DOHH2 (cell line): ENCODE results near the gene TEX52.

ENCODE experiments used
- H3F3A ChIP-seq: fragments of 200-600 bp; sonication (generic), shearing (Covaris generic); 2 replicates; pipeline ENCODE4 v1.6.0; 2016; ENCODE audit warnings: antibody characterized with exemption, mild to moderate bottlenecking; ENCODE audit not compliant: control insufficient read depth, insufficient read depth
- H3K27ac ChIP-seq: fragments of 200-600 bp; sonication (generic); 2 replicates; pipeline ENCODE4 v1.5.1; 2014; ENCODE audit warnings: low read depth, mild to moderate bottlenecking, low read length, moderate library complexity
- H3K27me3 ChIP-seq: fragments of 200-600 bp; sonication (generic); 2 replicates; pipeline ENCODE4 v1.6.1; 2014; ENCODE audit warnings: mild to moderate bottlenecking, low read length, mixed read lengths; ENCODE audit not compliant: control insufficient read depth
- H3K36me3 ChIP-seq: fragments of 200-600 bp; sonication (generic); 2 replicates; pipeline ENCODE4 v1.6.1; 2014; ENCODE audit warnings: mild to moderate bottlenecking, low read length, moderate library complexity, mixed read lengths; ENCODE audit not compliant: control insufficient read depth
- H3K4me1 ChIP-seq: fragments of 200-600 bp; sonication (generic); 2 replicates; pipeline ENCODE4 v1.6.1; 2014; ENCODE audit warnings: mild to moderate bottlenecking, low read length, mixed read lengths; ENCODE audit not compliant: control insufficient read depth
- H3K4me2 ChIP-seq: fragments of 200-600 bp; sonication (generic); 2 replicates; pipeline ENCODE4 v1.6.0; 2014; ENCODE audit warnings: mild to moderate bottlenecking, low read length, moderate library complexity
- H3K4me3 ChIP-seq: fragments of 200-600 bp; sonication (generic); 2 replicates; pipeline ENCODE4 v1.5.1; 2014; ENCODE audit warnings: mild to moderate bottlenecking, low read length, mixed read lengths
- H3K79me2 ChIP-seq: fragments of 200-600 bp; sonication (generic); 2 replicates; pipeline ENCODE4 v1.6.1; 2014; ENCODE audit warnings: mild to moderate bottlenecking, low read length, mixed read lengths; ENCODE audit not compliant: control insufficient read depth
- H3K9me2 ChIP-seq: fragments of 200-600 bp; sonication (generic); replicated peaks from 2 replicates; pipeline ENCODE4 v1.6.1; 2014; ENCODE audit warnings: mild to moderate bottlenecking, low read length, mixed read lengths; ENCODE audit not compliant: control insufficient read depth
- H3K9me3 ChIP-seq: fragments of 200-600 bp; sonication (generic); 2 replicates; pipeline ENCODE4 v1.6.1; 2014; ENCODE audit warnings: antibody characterized with exemption, low read length, mixed read lengths; ENCODE audit not compliant: control insufficient read depth, insufficient read depth
- H4K20me1 ChIP-seq: fragments of 200-600 bp; sonication (generic); 2 replicates; pipeline ENCODE4 v1.6.0; 2014; ENCODE audit warnings: low read depth, mild to moderate bottlenecking, antibody characterized with exemption, low read length, moderate library complexity; ENCODE audit not compliant: control insufficient read depth, insufficient read depth
- EZH2phosphoT487 ChIP-seq: fragments of 200-600 bp; sonication (generic); IDR thresholded peaks from 2 replicates; pipeline ENCODE4 v1.6.1; 2017; ENCODE audit warnings: borderline replicate concordance, mild to moderate bottlenecking, antibody characterized with exemption, low read length, moderate library complexity, mixed read lengths
- TF ChIP-seq, protein P1 (sequence below): fragments of 200-600 bp; sonication (generic); IDR thresholded peaks from one replicate; pipeline ENCODE4 v1.5.1; 2014; ENCODE audit warnings: antibody characterized with exemption, mild to moderate bottlenecking, low read depth, low read length; ENCODE audit not compliant: poor library complexity, severe bottlenecking

TEX52 gene

DNA sequence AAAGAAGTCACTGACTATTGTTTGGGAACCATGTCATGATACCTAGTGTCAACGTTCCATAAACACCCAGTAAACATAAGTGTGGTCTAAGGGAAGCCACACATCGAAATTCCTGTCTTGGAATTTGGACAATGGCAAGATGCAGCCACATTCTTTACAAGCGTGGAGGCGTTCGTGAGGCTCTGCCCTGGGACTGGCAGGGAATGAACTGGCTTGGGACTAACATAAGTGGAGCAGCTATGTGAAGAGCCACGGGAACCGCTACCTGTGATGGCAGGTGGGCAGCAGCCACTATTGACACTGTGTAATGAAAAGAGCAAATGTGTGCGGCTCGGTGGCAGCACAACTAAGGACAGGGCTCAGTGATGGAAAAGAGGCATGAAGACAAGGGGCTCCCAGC lies 12.1 kb downstream of the TEX52 start:
- H3K4me1 ChIP-seq, result no peaks in the 10 kb centered on the region
- H3K4me3 ChIP-seq, result no peak overlapping the region
- H3K27ac ChIP-seq, result no peak overlapping the region
- no peaks in the 10 kb centered on the region for H3K9me3 ChIP-seq
- no peaks in the 10 kb centered on the region for H4K20me1 ChIP-seq
- no peaks in the 10 kb centered on the region for H3K79me2 ChIP-seq
- H3K9me2 ChIP-seq, result no peaks in the 10 kb centered on the region
- H3F3A ChIP-seq, result no peaks in the 10 kb centered on the region
- no peak overlapping the region for H3K4me2 ChIP-seq
- no peaks in the 10 kb centered on the region for H3K27me3 ChIP-seq
- TF ChIP-seq EZH2phosphoT487, result no peak
- TF ChIP-seq, protein P1, sequence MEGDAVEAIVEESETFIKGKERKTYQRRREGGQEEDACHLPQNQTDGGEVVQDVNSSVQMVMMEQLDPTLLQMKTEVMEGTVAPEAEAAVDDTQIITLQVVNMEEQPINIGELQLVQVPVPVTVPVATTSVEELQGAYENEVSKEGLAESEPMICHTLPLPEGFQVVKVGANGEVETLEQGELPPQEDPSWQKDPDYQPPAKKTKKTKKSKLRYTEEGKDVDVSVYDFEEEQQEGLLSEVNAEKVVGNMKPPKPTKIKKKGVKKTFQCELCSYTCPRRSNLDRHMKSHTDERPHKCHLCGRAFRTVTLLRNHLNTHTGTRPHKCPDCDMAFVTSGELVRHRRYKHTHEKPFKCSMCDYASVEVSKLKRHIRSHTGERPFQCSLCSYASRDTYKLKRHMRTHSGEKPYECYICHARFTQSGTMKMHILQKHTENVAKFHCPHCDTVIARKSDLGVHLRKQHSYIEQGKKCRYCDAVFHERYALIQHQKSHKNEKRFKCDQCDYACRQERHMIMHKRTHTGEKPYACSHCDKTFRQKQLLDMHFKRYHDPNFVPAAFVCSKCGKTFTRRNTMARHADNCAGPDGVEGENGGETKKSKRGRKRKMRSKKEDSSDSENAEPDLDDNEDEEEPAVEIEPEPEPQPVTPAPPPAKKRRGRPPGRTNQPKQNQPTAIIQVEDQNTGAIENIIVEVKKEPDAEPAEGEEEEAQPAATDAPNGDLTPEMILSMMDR, result no peak
- H3K36me3 ChIP-seq, result peaks cover 3% of the 10 kb centered on the region

DNA sequence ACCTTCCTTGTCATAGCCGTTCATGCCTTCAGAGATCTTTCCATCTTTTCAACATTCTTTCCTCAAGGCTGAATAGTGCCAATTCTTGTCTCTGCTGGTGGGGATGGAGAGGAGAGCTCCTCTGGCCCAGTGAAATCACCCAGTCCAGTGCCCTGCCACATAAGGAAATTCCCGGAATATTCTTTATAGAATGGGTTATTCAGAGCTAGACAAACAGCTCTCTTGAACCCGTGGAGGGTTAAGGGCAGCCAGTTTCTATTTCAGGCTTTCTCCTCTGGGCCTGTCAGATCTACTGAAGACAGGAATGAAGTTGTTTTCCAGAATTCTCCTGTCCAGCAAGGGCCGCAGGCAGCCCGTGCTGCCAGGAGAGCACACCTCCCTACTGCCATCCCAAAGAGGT lies 13.9 kb downstream of the TEX52 start:
- Histone ChIP-seq H3K79me2 (no peaks in the 10 kb centered on the region), H3K27ac (no peak overlapping the region), H3K36me3 (peaks cover 3% of the 10 kb centered on the region), H3K4me2 (no peak overlapping the region), H3K9me2 (no peaks in the 10 kb centered on the region), H3K27me3 (no peaks in the 10 kb centered on the region), H3K4me1 (no peaks in the 10 kb centered on the region), H3K4me3 (no peak overlapping the region), H3K9me3 (no peaks in the 10 kb centered on the region), H3F3A (no peaks in the 10 kb centered on the region), H4K20me1 (no peaks in the 10 kb centered on the region)
- TF ChIP-seq EZH2phosphoT487, result no peak
- TF ChIP-seq, protein P1, result no peak

DNA sequence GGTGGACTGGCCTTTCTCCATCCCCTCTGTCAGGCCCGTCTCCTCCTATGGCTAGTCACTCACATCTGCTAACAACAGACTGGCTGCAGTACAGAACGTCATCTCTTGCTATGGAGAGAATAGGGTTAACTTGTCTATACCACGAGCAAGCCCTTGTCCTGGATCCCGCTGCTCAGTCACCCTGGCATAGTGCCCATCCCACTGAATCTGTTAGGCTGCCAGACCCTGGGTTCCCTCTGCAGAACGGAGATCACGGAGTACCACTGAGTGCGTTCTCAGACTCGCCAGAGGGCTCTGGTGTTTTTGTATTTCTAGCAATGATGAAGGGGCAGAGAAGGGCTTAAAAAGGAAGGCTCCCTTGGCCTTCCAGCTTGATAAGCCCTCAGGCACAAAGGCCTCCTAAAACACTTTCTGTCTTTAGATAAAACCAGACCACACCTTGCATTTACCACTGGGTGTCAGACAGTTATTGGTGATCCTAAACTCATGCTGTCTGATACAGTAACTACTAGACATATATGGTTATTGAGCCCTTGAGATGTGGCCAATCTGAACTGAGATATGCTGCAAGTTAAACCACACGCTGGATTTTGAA lies 15.7 kb downstream of the TEX52 start:
- Histone ChIP-seq H3K4me1 (no peaks in the 10 kb centered on the region), H3K4me3 (no peak overlapping the region), H3K36me3 (peaks cover 3% of the 10 kb centered on the region), H4K20me1 (no peaks in the 10 kb centered on the region), H3K9me2 (no peaks in the 10 kb centered on the region), H3K4me2 (no peak overlapping the region), H3K27ac (no peak overlapping the region), H3K9me3 (no peaks in the 10 kb centered on the region), H3K27me3 (no peaks in the 10 kb centered on the region), H3F3A (no peaks in the 10 kb centered on the region), H3K79me2 (no peaks in the 10 kb centered on the region)
- TF ChIP-seq, protein P1, result no peak
- no peak for TF ChIP-seq EZH2phosphoT487

DNA sequence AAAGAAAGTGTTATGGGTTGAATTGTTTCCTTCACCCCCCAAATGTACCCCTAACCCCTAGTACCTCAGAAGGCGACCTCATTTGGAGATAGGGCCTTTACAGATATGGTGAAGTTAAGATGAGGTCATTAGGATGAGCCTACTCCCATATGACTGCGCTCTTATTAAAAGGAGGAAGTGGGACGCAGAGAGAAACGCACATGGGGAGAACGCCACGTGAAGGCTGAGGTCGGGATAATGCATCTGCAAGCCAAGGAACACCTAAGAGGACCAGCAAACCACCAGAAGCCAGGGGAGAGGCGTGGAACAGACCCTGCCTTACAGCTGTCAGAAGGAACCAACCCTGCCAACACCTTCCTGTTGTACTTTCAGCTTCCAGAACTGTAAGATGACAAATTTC lies 20.3 kb downstream of the TEX52 start:
- Histone ChIP-seq H3K9me2 (no peaks in the 10 kb centered on the region), H4K20me1 (no peaks in the 10 kb centered on the region), H3K27ac (no peak overlapping the region), H3F3A (no peaks in the 10 kb centered on the region), H3K36me3 (no peaks in the 10 kb centered on the region), H3K4me2 (no peak overlapping the region), H3K9me3 (no peaks in the 10 kb centered on the region), H3K4me1 (no peaks in the 10 kb centered on the region), H3K27me3 (no peaks in the 10 kb centered on the region), H3K4me3 (no peak overlapping the region), H3K79me2 (no peaks in the 10 kb centered on the region)
- TF ChIP-seq, protein P1, result no peak
- no peak for TF ChIP-seq EZH2phosphoT487
